Iris pigment epithelial cell (primary cell): ENCODE results near the gene KIF26A.
A peak's percentile ranks its signal among the peaks of the same experiment; 100 is the strongest.
"Not testable (repeated sequence)": the region's sequence is repeated elsewhere in the genome, so short reads cannot be mapped to it uniquely, and the experiment has no call there.

Source experiments
- DNase-seq: peaks from one replicate; pipeline ENCODE4 v3.0.0-alpha.2; 2011; ENCODE audit warnings: low read depth

The KIF26A gene

DNA sequence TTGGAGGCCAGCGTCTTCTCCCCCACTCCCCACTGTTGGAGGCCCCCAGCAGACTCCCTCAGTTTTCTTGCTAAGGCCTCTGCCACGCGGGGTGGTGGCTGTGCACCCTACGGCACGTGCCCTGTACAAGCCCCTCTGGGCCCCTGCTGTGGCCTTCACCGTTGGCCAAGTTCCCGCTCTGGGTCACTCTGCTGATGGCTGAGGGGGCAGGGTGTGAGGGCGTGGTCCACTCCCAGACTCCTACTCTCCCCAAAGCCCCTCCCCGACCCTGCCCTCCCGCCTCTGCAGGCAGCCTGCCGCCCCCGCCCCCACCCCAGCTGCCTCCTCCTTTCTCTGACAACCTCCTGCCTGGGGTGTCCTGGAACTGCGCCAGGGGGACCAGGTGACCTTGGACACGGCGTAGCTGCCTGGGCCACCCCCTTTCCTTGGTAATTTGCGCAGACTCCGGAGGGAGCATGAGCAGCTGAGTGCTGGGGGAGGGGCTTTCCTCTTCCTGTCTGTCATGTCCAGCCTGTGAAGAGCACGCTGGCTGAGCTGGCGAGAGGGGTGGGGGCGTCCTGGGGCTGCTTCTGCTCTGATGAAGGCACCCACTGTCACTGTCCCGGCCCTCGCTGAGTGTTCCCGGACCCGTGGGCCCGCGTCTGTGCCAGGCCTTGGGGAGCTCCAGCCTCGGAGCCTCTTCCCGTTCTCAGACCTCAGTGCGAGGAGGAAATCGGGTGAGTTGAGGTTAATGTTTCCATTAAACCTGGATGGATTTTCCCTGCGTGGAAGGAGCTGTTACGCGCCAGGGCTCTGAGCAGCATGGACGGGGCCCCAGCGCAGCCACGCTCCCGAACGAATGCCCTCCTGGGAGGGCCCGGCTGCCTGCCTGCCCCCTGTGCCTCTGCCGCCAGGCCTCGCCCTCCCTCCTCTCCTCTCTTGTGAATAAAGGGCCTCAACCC lies 85.0 kb downstream of the KIF26A start:
- DNase-seq = peak; percentile 36

DNA sequence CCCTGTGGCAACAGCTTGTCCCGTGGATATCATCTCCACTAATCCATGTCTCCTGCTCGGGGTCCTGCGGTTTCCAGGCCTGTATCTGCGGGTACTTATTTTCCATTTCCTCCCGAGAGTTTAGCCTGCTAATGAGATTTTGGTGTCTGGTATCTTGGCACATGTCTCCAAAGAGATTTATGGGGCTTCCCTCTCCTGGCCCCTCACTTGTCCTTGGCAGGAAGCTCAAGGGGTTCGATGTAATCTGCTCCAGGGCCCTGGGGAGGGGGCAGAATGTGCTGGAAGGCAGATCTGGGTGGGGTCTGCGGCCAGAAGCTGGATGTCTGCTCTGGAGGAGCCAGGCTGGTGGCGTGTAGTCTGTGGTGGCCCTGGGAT lies 85.7 kb downstream of the KIF26A start:
- DNase-seq = no peak

DNA sequence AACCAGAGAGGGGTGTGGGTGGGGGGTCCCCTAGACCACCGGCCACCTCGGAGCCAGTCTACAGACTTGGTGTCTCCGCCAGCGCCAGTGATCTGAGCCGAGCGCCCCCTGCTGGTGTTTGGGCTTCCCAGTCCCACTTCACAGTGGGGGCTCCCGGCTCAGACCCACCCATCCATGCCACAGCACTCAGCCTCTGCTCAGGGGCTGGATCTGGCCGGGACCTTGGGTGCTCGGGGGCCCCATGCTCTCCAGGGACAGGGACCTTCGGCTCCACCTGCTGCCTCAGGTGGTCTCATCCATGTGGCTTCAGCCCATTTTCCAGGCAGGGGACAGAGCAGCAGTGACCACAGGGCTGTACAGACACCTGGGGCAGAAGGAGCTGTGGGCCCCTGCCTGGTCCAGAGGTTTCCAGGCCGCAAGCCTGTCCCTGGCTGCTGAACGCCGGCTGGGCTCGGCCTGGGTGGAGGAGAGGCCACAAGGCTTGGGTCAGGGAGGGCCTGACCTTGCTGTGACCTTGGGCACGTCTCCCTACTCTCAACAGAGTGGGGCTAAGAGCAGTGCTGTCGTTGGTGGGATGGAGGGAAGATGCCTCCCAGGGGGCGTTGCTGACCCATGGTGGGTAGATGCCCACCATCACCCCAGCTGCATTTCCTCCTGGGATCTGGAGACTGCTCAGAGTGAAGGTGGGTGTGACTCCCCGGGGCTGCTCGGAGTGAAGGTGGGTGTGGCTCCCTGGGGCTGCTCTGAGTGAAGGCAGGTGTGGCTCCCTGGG lies 86.3 kb downstream of the KIF26A start:
- no peak for DNase-seq

DNA sequence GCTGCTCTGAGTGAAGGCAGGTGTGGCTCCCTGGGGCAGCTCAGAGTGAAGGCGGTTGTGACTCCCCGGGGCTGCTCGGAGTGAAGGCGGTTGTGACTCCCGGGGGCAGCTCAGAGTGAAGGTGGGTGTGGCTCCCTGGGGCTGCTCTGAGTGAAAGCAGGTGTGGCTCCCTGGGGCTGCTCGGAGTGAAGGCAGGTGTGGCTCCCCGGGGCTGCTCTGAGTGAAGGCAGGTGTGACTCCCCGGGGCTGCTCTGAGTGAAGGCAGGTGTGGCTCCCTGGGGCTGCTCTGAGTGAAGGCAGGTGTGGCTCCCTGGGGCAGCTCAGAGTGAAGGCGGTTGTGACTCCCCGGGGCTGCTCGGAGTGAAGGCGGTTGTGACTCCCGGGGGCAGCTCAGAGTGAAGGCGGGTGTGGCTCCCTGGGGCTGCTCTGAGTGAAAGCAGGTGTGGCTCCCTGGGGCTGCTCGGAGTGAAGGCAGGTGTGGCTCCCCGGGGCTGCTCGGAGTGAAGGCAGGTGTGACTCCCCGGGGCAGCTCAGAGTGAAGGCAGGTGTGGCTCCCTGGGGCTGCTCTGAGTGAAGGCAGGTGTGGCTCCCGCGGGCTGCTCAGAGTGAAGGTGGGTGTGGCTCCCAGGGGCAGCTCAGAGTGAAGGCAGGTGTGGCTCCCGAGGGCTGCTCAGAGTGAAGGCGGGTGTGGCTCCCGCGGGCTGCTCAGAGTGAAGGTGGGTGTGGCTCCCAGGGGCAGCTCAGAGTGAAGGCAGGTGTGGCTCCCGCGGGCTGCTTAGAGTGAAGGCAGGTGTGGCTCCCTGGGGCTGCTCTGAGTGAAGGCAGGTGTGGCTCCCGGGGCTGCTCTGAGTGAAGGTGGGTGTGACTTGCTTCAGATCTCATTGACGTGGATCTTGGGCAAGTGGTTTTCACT lies 87.1 kb downstream of the KIF26A start:
- not testable (repeated sequence) for DNase-seq

DNA sequence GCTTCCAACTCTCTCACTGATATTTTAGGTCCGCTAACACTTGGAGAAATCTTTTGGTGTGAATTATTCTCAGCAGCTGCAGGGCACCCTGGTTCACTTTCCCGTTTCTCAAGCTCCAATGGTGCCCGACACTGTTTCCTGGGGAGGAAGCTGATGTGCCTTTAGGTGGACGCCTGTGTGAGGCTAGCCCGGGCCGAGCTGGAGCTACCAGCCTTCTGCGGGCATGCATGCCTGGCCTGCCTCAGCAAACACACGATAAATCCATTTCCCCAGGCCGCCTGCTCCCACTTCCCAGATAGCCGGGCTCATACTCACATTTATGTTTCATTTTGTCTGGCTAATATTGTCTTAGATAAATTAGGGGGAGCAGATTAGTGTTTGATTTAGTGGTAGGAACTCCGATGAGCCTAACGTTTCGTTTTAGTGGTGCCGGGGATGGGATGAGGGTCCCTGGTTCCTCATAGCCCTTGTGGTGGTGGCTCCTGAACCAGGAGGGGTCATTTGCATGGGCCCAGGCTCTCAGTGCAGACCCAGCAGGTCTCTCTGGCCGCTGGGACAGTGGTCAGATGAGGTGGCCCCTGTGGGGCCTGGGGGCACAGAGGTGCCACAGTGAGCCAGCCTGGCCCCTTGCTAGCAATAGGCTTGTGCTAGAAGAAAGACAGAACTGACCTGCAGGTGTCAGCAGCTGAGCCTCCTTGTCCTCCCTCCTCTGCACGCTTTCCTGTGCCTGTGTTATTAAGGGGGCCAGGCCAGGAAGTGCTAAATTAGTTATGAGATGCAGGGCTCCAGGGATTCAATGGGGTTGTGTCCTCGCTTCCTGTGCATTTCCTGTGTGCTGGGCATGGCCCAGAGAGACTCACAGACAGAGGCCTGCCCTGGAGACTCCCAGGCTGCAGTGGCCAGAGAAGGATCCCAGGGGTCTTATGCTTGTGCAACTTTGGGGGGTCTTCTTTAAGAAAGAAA lies 88.3 kb downstream of the KIF26A start:
- DNase-seq = no peak

DNA sequence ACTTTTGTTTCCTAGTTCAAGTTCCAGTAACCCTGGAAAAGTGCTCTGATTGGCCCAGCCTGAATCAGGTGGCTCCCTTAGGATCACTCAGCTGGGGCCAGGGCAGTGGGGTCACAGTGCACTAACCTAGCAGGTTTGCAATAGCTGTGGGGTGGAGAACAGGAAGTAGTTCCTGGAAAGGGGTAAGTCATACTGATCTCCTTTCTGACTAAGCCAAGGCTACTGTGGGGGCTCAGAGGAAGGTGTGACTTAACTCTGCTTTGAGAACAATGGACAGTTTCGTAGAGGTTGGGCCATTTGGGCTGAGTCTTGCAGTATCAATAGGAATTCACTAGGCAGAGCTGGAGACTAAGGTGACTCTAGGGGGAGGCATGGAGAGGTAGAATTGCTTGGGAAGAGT lies 89.4 kb downstream of the KIF26A start:
- DNase-seq = no peak

DNA sequence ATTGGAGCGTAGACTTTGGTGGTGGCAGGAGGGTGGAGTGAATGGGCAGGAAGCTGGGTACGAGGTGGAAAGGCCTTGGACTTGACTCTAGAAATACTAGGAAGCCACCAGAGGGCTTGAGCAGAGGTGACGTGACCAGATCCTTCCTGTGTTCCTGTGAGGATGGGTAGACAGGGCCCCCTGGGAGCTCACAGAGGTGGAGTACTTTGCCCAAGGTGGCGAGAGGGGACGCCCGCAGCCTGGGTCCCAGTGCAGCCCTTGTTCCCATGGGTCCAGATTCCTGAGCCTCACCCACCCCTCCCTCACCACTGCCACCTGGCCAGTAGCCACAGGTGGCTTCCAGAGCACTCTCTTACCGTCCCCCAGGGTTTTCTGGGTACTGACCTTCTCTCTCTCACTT lies 89.8 kb downstream of the KIF26A start:
- no peak for DNase-seq

DNA sequence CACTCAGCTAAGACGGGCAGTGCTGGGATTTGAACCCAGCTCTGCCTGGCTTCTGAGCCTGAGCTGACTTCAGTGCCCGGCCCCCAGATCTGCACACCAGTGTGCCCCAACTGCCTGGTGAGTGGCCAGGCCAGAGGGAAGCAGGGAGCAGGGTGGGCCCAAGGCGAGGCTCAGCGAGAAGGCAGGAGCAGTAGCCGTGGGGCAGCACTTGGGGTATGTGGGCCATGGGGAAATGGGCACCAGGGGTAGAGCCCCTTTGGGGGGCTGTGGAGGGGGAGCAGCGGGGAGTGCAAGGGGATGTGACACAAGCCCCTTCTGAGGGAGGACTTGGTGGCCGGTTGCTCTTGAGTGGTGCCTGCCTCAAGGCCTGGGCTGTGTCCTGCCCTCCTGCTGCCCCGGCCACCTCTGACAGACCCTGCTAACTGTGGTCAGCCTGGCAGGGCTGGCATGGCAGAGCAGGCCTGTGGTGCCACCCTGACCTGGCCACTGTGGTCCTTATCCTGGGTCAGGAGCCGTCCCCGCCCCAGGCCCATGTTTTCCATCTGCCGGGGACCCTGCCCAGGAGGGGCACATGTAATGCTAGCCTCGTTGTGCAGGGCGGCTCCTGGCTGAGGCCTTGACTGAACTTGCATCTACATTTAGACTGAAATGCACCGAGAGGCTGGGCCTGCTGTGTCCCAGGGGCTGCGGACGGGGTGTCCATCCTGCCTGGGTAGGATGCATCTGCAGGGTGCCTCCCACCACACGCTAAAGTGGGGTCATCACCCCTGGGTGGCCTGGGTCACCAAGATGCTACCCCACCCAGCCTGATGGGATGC lies 90.5 kb downstream of the KIF26A start:
- DNase-seq = no peak

DNA sequence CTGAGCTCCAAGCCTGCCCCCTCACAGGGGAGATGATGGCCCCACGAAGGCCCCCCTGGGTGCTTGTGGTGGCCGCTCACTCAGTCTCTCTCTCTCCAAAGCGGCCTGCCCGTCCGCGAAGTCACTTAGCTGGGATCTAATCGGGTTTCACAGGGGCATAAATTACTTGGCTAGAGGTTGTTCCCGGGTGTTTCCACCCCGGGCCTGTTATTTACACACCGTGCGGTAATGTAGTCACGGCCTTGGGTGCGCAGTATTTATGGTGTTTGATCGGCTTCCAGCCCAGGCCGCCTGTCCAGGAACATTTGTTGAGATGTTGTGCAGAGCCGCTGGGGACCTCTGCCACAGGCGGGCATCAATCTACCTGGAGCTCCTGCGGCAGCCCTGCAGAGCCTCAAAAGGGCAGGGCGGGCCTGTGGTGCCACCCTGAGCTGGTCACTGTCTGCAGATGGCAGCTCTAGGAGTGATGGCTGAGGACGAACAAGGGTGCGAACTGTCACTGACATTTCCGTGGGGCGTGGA lies 91.2 kb downstream of the KIF26A start:
- no peak for DNase-seq

DNA sequence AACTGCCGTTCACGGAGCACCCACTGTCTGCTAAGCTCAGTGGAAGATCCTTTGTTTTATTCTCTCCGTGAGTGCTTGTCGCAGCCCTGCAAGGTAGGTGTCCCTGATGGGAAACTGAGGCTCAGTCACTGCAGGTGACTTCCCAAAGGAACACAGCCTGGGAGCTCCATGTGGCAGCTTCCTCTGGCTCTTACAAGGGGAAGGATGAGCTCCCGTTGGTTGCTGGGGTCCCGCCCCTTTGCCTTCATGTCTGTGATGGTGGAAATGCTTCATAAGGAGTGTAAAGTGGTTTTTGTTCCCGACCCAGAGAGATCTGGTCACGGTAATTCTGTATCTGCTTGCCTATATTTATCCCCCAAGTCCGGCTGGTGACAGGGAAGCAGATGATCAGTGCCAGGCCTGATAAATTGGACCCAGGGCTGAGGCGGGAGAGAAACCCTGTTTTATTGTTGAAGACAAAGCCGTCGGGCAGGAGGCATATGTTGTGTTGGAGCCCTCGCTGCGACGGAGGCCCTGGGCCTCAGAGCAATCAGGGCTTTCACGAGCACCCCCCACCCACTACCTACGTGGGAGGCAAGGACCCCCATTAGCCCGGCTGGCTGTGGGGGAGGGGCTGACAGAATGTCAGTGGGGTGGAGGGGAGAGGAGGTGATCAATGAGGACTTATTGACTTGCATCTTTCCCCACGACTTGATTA lies 91.9 kb downstream of the KIF26A start:
- no peak for DNase-seq
